ENCODE results near the gene DGKQ. TPM values are rescaled to one million over a fixed set of nuclear protein-coding genes. Genes with fewer than 3 reads are reported as not detected.
A peak's percentile ranks its signal among the peaks of the same experiment; 100 is the strongest.

DGKQ gene
- total and polyA plus RNA-seq, 7 experiments from 2014 or later = 1.5 to 28.0 (median 16.5) TPM

DNA sequence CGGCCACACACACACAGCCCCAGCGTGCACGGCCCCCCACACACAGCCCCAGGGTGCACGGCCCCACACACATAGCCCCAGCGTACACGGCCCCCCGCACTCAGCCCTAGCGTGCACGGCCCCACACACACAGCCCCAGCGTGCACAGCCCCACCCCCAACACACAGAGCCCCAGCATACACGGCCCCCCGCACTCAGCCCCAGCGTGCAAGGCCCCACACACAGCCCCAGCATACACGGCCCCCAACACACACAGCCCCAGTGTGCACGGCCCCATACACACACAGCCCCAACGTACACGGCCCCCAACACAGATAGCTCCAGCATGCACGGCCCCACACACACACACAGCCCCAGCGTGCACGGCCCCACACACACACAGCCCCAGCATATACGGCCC lies 58.8 kb downstream of the DGKQ start:
- no peak overlapping the region for H3K27ac Mint-ChIP-seq
- H3K27me3 Mint-ChIP-seq = no peaks in the 10 kb centered on the region
- Histone ChIP-seq H3K4me1 (ENCODE audit: control insufficient read depth in 2 of 2, insufficient read depth in 2 of 2, low read length in 2 of 2) (peaks cover 14 to 18% of the 10 kb centered on the region in 2 donors), H3K4me3 (ENCODE audit: low read length) (no peak overlapping the region), H3K27ac (ENCODE audit: low read depth, low read length) (no peak overlapping the region), H3K36me3 (ENCODE audit: control insufficient read depth in 2 of 3, insufficient read depth in 3 of 3, low read length in 3 of 3) (peaks cover 3 to 41% (median 18%) of the 10 kb centered on the region in 3 experiments), H3K27me3 (ENCODE audit: control insufficient read depth in 2 of 2, insufficient read depth in 2 of 2, low read length in 2 of 2) (no peaks in the 10 kb centered on the region), H3K9me3 (ENCODE audit: control insufficient read depth in 2 of 3, low read length in 3 of 3) (peaks cover 0 to 5% (median 0%) of the 10 kb centered on the region in 3 experiments)
- ChIA-PET CTCF (no interaction called here), POLR2A (no interaction called here)
- H3K4me3 Mint-ChIP-seq = peak overlapping the region in 5 of 10 donors; percentile 68 to 83 (median 81)
- H3K36me3 Mint-ChIP-seq = peaks cover 4 to 28% (median 10%) of the 10 kb centered on the region in 5 donors
- ATAC-seq (no peak), DNase-seq (no peak)
- intact Hi-C loops (cut with micrococcal nuclease) = no loop called here
- peaks cover 0 to 16% (median 3%) of the 10 kb centered on the region in 11 donors for H3K9me3 Mint-ChIP-seq
- peaks cover 32 to 45% (median 40%) of the 10 kb centered on the region in 7 donors for H3K4me1 Mint-ChIP-seq

DNA sequence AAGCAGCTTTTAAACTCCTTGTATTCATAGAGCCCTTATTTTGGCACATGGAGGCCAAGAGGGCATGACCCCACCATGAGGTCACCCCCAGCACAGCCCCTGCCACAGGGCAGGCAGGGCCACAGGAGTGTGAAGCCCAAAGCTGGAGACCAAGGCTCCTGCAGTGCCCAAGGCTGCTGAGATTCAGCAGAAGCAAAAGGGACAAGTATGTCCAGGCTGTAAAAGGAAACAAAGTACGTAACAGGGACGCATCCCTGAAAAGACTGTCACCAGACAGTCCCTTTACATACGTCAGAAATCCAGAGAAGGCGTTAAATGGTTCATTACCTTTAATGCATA lies 60.1 kb downstream of the DGKQ start:
- intact Hi-C loops (cut with micrococcal nuclease) = no loop called here
- H3K4me3 ChIP-seq (ENCODE audit: low read length) = no peak overlapping the region
- H3K27ac ChIP-seq (ENCODE audit: low read depth, low read length) = no peak overlapping the region
- peaks cover 3 to 49% (median 24%) of the 10 kb centered on the region in 3 experiments for H3K36me3 ChIP-seq (ENCODE audit: control insufficient read depth in 2 of 3, insufficient read depth in 3 of 3, low read length in 3 of 3)
- H3K4me1 Mint-ChIP-seq = peaks cover 28 to 41% (median 35%) of the 10 kb centered on the region in 7 donors
- H3K27me3 ChIP-seq (ENCODE audit: control insufficient read depth in 2 of 2, insufficient read depth in 2 of 2, low read length in 2 of 2) = no peaks in the 10 kb centered on the region
- H3K27me3 Mint-ChIP-seq = no peaks in the 10 kb centered on the region
- CTCF ChIA-PET = no interaction called here
- POLR2A ChIA-PET = no interaction called here
- peaks cover 0 to 9% (median 2%) of the 10 kb centered on the region in 11 donors for H3K9me3 Mint-ChIP-seq
- H3K27ac Mint-ChIP-seq = no peak overlapping the region
- peaks cover 14 to 18% of the 10 kb centered on the region in 2 donors for H3K4me1 ChIP-seq (ENCODE audit: control insufficient read depth in 2 of 2, insufficient read depth in 2 of 2, low read length in 2 of 2)
- no peak for DNase-seq
- peaks cover 3 to 28% (median 10%) of the 10 kb centered on the region in 5 donors for H3K36me3 Mint-ChIP-seq
- H3K9me3 ChIP-seq (ENCODE audit: control insufficient read depth in 2 of 3, low read length in 3 of 3) = peaks cover 0 to 4% (median 0%) of the 10 kb centered on the region in 3 experiments
- peak overlapping the region in 2 of 10 donors; percentile 19 to 57 for H3K4me3 Mint-ChIP-seq
- no peak for ATAC-seq

DNA sequence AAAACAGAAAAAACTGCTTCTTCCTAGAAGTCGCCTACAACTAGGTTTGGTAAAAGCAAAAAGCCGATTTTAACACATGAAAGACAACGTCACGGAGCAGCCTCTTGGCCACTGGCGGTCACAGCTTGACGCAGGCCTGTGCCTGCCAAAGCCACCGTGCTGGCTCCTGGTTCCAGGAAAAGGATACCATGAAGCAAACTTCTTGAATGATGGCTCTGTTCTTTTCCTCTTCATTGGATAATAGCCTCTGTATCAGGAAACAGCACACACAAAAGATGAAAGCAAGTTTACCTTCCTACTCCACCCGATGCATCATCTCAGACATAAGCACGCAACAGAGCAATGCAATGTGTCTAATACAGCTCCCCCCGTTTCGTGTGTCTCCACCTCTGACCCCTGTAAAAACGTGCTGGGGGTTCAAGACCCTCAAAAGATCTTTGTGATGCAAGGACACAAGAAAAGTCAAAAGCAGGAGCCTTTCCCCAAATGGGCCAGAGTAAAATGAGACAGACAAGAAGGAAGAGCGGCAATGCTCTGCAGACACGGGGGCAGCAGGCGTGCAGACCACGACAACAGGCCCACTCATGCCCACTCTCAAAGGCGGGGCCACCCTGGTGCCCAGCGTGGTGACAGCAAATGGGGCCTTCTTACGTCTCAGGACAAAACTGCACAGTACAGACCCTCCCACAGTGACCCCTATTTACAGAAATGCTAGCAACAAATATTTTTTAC lies 60.7 kb downstream of the DGKQ start:
- no peak overlapping the region for H3K4me3 Mint-ChIP-seq
- peaks cover 0 to 26% (median 10%) of the 10 kb centered on the region in 5 donors for H3K36me3 Mint-ChIP-seq
- intact Hi-C loops (cut with micrococcal nuclease) = no loop called here
- peaks cover 28 to 35% (median 29%) of the 10 kb centered on the region in 7 donors for H3K4me1 Mint-ChIP-seq
- Histone ChIP-seq H3K4me3 (ENCODE audit: low read length) (no peak overlapping the region), H3K27me3 (ENCODE audit: control insufficient read depth in 2 of 2, insufficient read depth in 2 of 2, low read length in 2 of 2) (no peaks in the 10 kb centered on the region), H3K36me3 (ENCODE audit: control insufficient read depth in 2 of 3, insufficient read depth in 3 of 3, low read length in 3 of 3) (peaks cover 3 to 54% (median 24%) of the 10 kb centered on the region in 3 experiments), H3K27ac (ENCODE audit: low read depth, low read length) (no peak overlapping the region), H3K9me3 (ENCODE audit: control insufficient read depth in 2 of 3, low read length in 3 of 3) (no peaks in the 10 kb centered on the region), H3K4me1 (ENCODE audit: control insufficient read depth in 2 of 2, insufficient read depth in 2 of 2, low read length in 2 of 2) (peaks cover 14 to 18% of the 10 kb centered on the region in 2 donors)
- H3K27ac Mint-ChIP-seq = peak overlapping the region in 2 of 9 donors; percentile 43 to 48
- ATAC-seq = no peak
- H3K27me3 Mint-ChIP-seq = no peaks in the 10 kb centered on the region
- CTCF ChIA-PET = no interaction called here
- no peak for DNase-seq
- POLR2A ChIA-PET = interaction anchor here (0.8 kb wide), 1 partner anchor 37 kb away, joined by 4 read pairs; no protein-coding TSS in a partner anchor
- H3K9me3 Mint-ChIP-seq = peaks cover 0 to 4% (median 0%) of the 10 kb centered on the region in 11 donors

GRCh38 chr4:911871-912490 lies 61.4 kb downstream of the DGKQ start:
- Mint-ChIP-seq H3K36me3 (peaks cover 0 to 21% (median 7%) of the 10 kb centered on the region in 5 donors), H3K27ac (peak overlapping the region in 2 of 9 donors; percentile 46 to 65), H3K27me3 (no peaks in the 10 kb centered on the region), H3K4me1 (peaks cover 21 to 29% (median 23%) of the 10 kb centered on the region in 7 donors), H3K9me3 (no peaks in the 10 kb centered on the region), H3K4me3 (no peak overlapping the region)
- Histone ChIP-seq H3K4me1 (ENCODE audit: control insufficient read depth in 2 of 2, insufficient read depth in 2 of 2, low read length in 2 of 2) (peaks cover 14 to 18% of the 10 kb centered on the region in 2 donors), H3K4me3 (ENCODE audit: low read length) (no peak overlapping the region), H3K36me3 (ENCODE audit: control insufficient read depth in 2 of 3, insufficient read depth in 3 of 3, low read length in 3 of 3) (peaks cover 3 to 56% (median 24%) of the 10 kb centered on the region in 3 experiments), H3K27ac (ENCODE audit: low read depth, low read length) (no peak overlapping the region), H3K9me3 (ENCODE audit: control insufficient read depth in 2 of 3, low read length in 3 of 3) (no peaks in the 10 kb centered on the region), H3K27me3 (ENCODE audit: control insufficient read depth in 2 of 2, insufficient read depth in 2 of 2, low read length in 2 of 2) (no peaks in the 10 kb centered on the region)
- DNase-seq (no peak), ATAC-seq (no peak)
- CTCF ChIA-PET = interaction anchor here (0.8 kb wide), 1 partner anchor 18 kb away, joined by 3 read pairs; no protein-coding TSS in a partner anchor
- POLR2A ChIA-PET = interaction anchor here (0.8 kb wide), 1 partner anchor 37 kb away, joined by 4 read pairs; no protein-coding TSS in a partner anchor
- intact Hi-C loops (cut with micrococcal nuclease) = no loop called here

DNA sequence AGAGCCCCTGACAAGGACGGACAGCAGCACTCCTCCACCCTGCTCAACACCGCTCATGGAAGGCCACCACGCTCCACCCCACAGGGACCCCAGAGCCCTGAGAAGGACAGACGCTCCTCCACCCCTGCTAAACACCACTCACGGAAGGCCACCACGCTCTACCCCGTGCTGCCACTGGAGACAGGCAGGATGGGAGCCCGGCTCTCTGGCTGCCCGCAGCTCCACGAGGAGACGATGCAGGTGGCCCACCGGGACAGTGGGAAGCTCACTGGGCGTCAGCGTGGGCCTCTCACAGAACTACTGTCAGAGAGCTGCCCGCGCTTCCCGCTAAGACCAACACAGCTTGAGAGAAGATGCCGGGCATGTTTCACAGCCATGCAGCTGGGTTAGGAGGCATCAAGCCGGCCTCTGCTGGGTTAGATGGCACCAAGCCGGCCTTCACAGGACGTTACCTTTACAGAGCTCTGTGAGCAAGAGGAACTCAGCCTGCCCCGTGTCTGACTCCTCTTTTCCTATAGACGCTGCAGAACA lies 62.1 kb downstream of the DGKQ start:
- peak overlapping the region in 1 of 9 donors; percentile 25 for H3K27ac Mint-ChIP-seq
- CTCF ChIA-PET = interaction anchor here (0.8 kb wide), 1 partner anchor 18 kb away, joined by 3 read pairs; no protein-coding TSS in a partner anchor
- H3K9me3 Mint-ChIP-seq = peaks cover 0 to 3% (median 0%) of the 10 kb centered on the region in 11 donors
- DNase-seq = no peak
- peaks cover 14 to 22% (median 17%) of the 10 kb centered on the region in 7 donors for H3K4me1 Mint-ChIP-seq
- Histone ChIP-seq H3K4me3 (ENCODE audit: low read length) (no peak overlapping the region), H3K27ac (ENCODE audit: low read depth, low read length) (no peak overlapping the region), H3K27me3 (ENCODE audit: control insufficient read depth in 2 of 2, insufficient read depth in 2 of 2, low read length in 2 of 2) (no peaks in the 10 kb centered on the region), H3K4me1 (ENCODE audit: control insufficient read depth in 2 of 2, insufficient read depth in 2 of 2, low read length in 2 of 2) (peaks cover 14 to 18% of the 10 kb centered on the region in 2 donors), H3K36me3 (ENCODE audit: control insufficient read depth in 2 of 3, insufficient read depth in 3 of 3, low read length in 3 of 3) (peaks cover 3 to 60% (median 24%) of the 10 kb centered on the region in 3 experiments), H3K9me3 (ENCODE audit: control insufficient read depth in 2 of 3, low read length in 3 of 3) (no peaks in the 10 kb centered on the region)
- POLR2A ChIA-PET = no interaction called here
- no peak for ATAC-seq
- H3K4me3 Mint-ChIP-seq = no peak overlapping the region
- intact Hi-C loops (cut with micrococcal nuclease) = no loop called here
- no peaks in the 10 kb centered on the region for H3K27me3 Mint-ChIP-seq
- peaks cover 0 to 25% (median 7%) of the 10 kb centered on the region in 5 donors for H3K36me3 Mint-ChIP-seq

GRCh38 chr4:910366-911091 lies 62.8 kb downstream of the DGKQ start:
- ATAC-seq = no peak
- Histone ChIP-seq H3K9me3 (ENCODE audit: control insufficient read depth in 2 of 3, low read length in 3 of 3) (no peaks in the 10 kb centered on the region), H3K4me1 (ENCODE audit: control insufficient read depth in 2 of 2, insufficient read depth in 2 of 2, low read length in 2 of 2) (peaks cover 7 to 11% of the 10 kb centered on the region in 2 donors), H3K36me3 (ENCODE audit: control insufficient read depth in 2 of 3, insufficient read depth in 3 of 3, low read length in 3 of 3) (peaks cover 3 to 60% (median 24%) of the 10 kb centered on the region in 3 experiments), H3K27ac (ENCODE audit: low read depth, low read length) (no peak overlapping the region), H3K27me3 (ENCODE audit: control insufficient read depth in 2 of 2, insufficient read depth in 2 of 2, low read length in 2 of 2) (no peaks in the 10 kb centered on the region), H3K4me3 (ENCODE audit: low read length) (no peak overlapping the region)
- H3K27me3 Mint-ChIP-seq = no peaks in the 10 kb centered on the region
- DNase-seq = no peak
- intact Hi-C loops (cut with micrococcal nuclease) = no loop called here
- H3K4me1 Mint-ChIP-seq = peaks cover 7 to 14% (median 11%) of the 10 kb centered on the region in 7 donors
- ChIA-PET POLR2A (no interaction called here), CTCF (no interaction called here)
- H3K9me3 Mint-ChIP-seq = peaks cover 0 to 4% (median 0%) of the 10 kb centered on the region in 11 donors
- peaks cover 0 to 29% (median 7%) of the 10 kb centered on the region in 5 donors for H3K36me3 Mint-ChIP-seq
- peak overlapping the region in 2 of 9 donors; percentile 33 to 62 for H3K27ac Mint-ChIP-seq
- no peak overlapping the region for H3K4me3 Mint-ChIP-seq

Measured in naive thymus-derived CD4-positive, alpha-beta T cell (primary cell).